Skeletal muscle satellite cell (primary cell): ENCODE data around the gene CLEC4D. TPM values are rescaled to one million over a fixed set of nuclear protein-coding genes. Genes with fewer than 3 reads are reported as not detected.
"Not testable (repeated sequence)": the region's sequence is repeated elsewhere in the genome, so short reads cannot be mapped to it uniquely, and the experiment has no call there.

Source experiments
- H3K27me3 ChIP-seq: 2 replicates; pipeline ENCODE4 v1.7.0; 2013; ENCODE audit warnings: low read length; ENCODE audit not compliant: control insufficient read depth, insufficient read depth
- H3K36me3 ChIP-seq: 2 replicates; pipeline ENCODE4 v1.7.0; 2013; ENCODE audit warnings: mild to moderate bottlenecking, control low read depth, low read length; ENCODE audit not compliant: insufficient read depth
- H3K4me1 ChIP-seq: 2 replicates; pipeline ENCODE4 v1.7.0; 2013; ENCODE audit warnings: low read length; ENCODE audit not compliant: control insufficient read depth, insufficient read depth
- H3K4me2 ChIP-seq: 2 replicates; pipeline ENCODE4 v1.7.0; 2013; ENCODE audit warnings: mild to moderate bottlenecking, low read length
- H3K4me3 ChIP-seq: 2 replicates; pipeline ENCODE4 v1.7.0; 2013; ENCODE audit warnings: low read length
- H3K9ac ChIP-seq: 2 replicates; pipeline ENCODE4 v1.7.0; 2013; ENCODE audit warnings: mild to moderate bottlenecking, low read depth, low read length, moderate library complexity
- H3K9me3 ChIP-seq: replicated peaks from 2 replicates; pipeline ENCODE4 v1.7.0; 2013; ENCODE audit warnings: mild to moderate bottlenecking, control low read depth, low read length
- total RNA-seq: library from RNA; depleted of rRNA; stranded (reverse); fragments of >200 nt; gene quantifications from 2 replicates; pipeline ENCODE4 v1.2.3, GENCODE V29; 2012; rRNA removed

Gene CLEC4D
- not detected in 2 replicates for total RNA-seq

GRCh38 chr12:8513256-8513655 lies at the start of gene CLEC4D:
Gene CLEC4D (plus strand): TSS chr12:8513503. CDS start chr12:8513733, 230 bp downstream.
- H3K36me3 ChIP-seq: no peaks in the 10 kb centered on the region
- H3K9ac ChIP-seq: no peak within 1 kb of the TSS
- H3K27me3 ChIP-seq: no peaks in the 10 kb centered on the region
- H3K4me1 ChIP-seq: no peaks in the 10 kb centered on the region
- H3K4me3 ChIP-seq: no peak within 1 kb of the TSS
- H3K9me3 ChIP-seq: no peaks in the 10 kb centered on the region
- H3K4me2 ChIP-seq: no peak within 1 kb of the TSS

GRCh38 chr12:8465301-8465996 lies 47.9 kb upstream of the CLEC4D start:
- Histone ChIP-seq H3K9me3 (no peaks in the 10 kb centered on the region), H3K4me2 (no peak overlapping the region), H3K9ac (no peak overlapping the region), H3K4me1 (no peaks in the 10 kb centered on the region), H3K4me3 (no peak overlapping the region), H3K36me3 (no peaks in the 10 kb centered on the region), H3K27me3 (no peaks in the 10 kb centered on the region)

- Histone ChIP-seq H3K9me3 (no peaks in the 10 kb centered on the region), H3K27me3 (no peaks in the 10 kb centered on the region), H3K4me2 (no peak overlapping the region), H3K4me3 (no peak overlapping the region), H3K4me1 (no peaks in the 10 kb centered on the region), H3K36me3 (no peaks in the 10 kb centered on the region), H3K9ac (no peak overlapping the region)
These were observed 47.1 kb upstream of the CLEC4D start for GRCh38 chr12:8466241-8466640.

GRCh38 chr12:8471090-8471489 lies 42.2 kb upstream of the CLEC4D start:
- no peaks in the 10 kb centered on the region for H3K27me3 ChIP-seq
- H3K36me3 ChIP-seq: no peaks in the 10 kb centered on the region
- no peak overlapping the region for H3K9ac ChIP-seq
- no peaks in the 10 kb centered on the region for H3K4me1 ChIP-seq
- H3K4me2 ChIP-seq: no peak overlapping the region
- no peak overlapping the region for H3K4me3 ChIP-seq
- no peaks in the 10 kb centered on the region for H3K9me3 ChIP-seq

GRCh38 chr12:8475508-8476203 lies 37.6 kb upstream of the CLEC4D start:
- Histone ChIP-seq H3K27me3 (no peaks in the 10 kb centered on the region), H3K9me3 (no peaks in the 10 kb centered on the region), H3K9ac (no peak overlapping the region), H3K4me3 (no peak overlapping the region), H3K36me3 (no peaks in the 10 kb centered on the region), H3K4me2 (no peak overlapping the region), H3K4me1 (no peaks in the 10 kb centered on the region)

GRCh38 chr12:8482571-8483061 lies 30.7 kb upstream of the CLEC4D start:
- H3K9me3 ChIP-seq: no peaks in the 10 kb centered on the region
- H3K4me1 ChIP-seq: no peaks in the 10 kb centered on the region
- H3K36me3 ChIP-seq: no peaks in the 10 kb centered on the region
- H3K9ac ChIP-seq: no peak overlapping the region
- H3K27me3 ChIP-seq: no peaks in the 10 kb centered on the region
- no peak overlapping the region for H3K4me3 ChIP-seq
- no peak overlapping the region for H3K4me2 ChIP-seq

DNA sequence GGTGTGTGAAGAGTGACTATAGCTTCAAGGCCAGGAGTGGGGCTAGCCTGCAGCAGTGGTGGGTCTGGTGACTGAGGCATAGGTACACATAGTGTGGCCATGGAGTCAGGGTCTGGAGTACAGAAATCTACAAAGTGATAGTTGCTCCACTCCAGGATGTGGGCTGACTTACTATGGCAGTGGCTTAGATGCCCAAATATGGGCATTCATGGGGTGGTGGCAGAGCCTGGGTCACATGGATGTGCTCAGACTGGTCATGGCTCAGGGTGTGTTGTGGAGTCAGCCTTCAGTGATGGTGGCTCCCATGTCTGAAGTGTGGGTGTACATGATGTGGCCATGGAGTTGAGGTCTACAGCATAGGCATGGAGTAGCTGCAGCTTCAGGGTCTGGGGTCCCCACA lies 30.2 kb upstream of the CLEC4D start:
- Histone ChIP-seq H3K4me3 (no peak overlapping the region), H3K27me3 (no peaks in the 10 kb centered on the region), H3K9ac (no peak overlapping the region), H3K36me3 (no peaks in the 10 kb centered on the region), H3K4me1 (no peaks in the 10 kb centered on the region), H3K9me3 (no peaks in the 10 kb centered on the region), H3K4me2 (no peak overlapping the region)

GRCh38 chr12:8491646-8492530 lies 21.4 kb upstream of the CLEC4D start:
- no peaks in the 10 kb centered on the region for H3K36me3 ChIP-seq
- H3K4me2 ChIP-seq: no peak overlapping the region
- H3K4me1 ChIP-seq: no peaks in the 10 kb centered on the region
- H3K9me3 ChIP-seq: no peaks in the 10 kb centered on the region
- no peak overlapping the region for H3K9ac ChIP-seq
- H3K27me3 ChIP-seq: no peaks in the 10 kb centered on the region
- H3K4me3 ChIP-seq: no peak overlapping the region

DNA sequence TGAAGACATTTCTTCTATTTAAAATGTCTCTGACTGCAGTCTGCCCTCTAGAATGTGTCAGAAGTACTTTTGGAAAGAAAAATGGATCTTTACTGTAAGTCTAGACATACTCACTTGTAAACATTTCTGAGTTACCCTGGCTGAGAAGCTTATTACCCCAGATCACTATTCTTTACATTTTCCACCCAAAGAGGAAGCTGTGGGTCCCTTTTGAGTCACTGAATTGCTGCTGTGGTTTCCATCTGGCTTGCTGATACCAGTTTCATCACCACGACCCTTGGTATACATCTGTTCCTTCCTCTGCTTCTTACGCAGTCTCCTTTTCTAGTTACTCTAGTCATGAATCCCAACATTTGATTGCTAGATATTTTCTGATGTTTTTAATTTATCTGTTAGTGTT lies 20.2 kb upstream of the CLEC4D start:
- Histone ChIP-seq H3K4me3 (no peak overlapping the region), H3K9me3 (no peaks in the 10 kb centered on the region), H3K36me3 (no peaks in the 10 kb centered on the region), H3K9ac (no peak overlapping the region), H3K4me1 (no peaks in the 10 kb centered on the region), H3K4me2 (no peak overlapping the region), H3K27me3 (no peaks in the 10 kb centered on the region)

DNA sequence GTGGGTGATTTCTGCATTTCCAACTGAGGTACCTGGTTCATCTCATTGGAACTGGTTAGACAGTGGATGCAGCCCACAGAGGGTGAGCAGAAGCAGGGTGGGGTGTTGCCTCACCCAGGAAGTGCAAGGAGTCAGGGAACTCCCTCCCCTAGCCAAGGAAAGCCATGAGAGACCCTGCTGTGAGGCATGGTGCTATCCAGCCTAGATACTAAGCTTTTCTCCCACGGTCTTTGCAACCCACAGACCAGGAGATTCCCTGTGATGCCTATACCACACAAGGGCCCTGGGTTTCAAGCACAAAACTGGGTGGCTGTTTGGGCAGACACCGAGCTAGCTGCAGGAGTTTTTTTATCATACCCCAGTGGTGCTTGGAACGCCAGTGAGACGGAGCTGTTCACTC lies 17.6 kb upstream of the CLEC4D start:
- not testable (repeated sequence) for H3K9ac ChIP-seq, H3K4me1 ChIP-seq, H3K4me3 ChIP-seq, H3K4me2 ChIP-seq, H3K9me3 ChIP-seq, H3K36me3 ChIP-seq, H3K27me3 ChIP-seq

- not testable (repeated sequence) for H3K9me3 ChIP-seq, H3K4me2 ChIP-seq, H3K36me3 ChIP-seq, H3K9ac ChIP-seq, H3K27me3 ChIP-seq, H3K4me1 ChIP-seq, H3K4me3 ChIP-seq
These were observed 17.2 kb upstream of the CLEC4D start for GRCh38 chr12:8496074-8496473.
